Muscle layer of colon (tissue), 2 donors: Measurements from ENCODE around the gene IGSF1.
"Not testable (repeated sequence)": the region's sequence is repeated elsewhere in the genome, so short reads cannot be mapped to it uniquely, and the experiment has no call there.

Experiments used
- H3K27ac ChIP-seq: one replicate; pipeline ENCODE4 v1.7.0; 2013; ENCODE audit warnings: low read depth, mild to moderate bottlenecking, low read length, moderate library complexity
- H3K27me3 ChIP-seq, 2 donors: one replicate each; pipeline ENCODE4 v1.7.0; 2013; ENCODE audit warnings: low read length in 2 of 2, mild to moderate bottlenecking in 2 of 2; ENCODE audit not compliant: insufficient read depth in 2 of 2, control insufficient read depth in 1 of 2
- H3K36me3 ChIP-seq: one replicate; pipeline ENCODE4 v1.7.0; 2013; ENCODE audit warnings: mild to moderate bottlenecking, low read length; ENCODE audit not compliant: insufficient read depth
- H3K4me1 ChIP-seq: one replicate; pipeline ENCODE4 v1.7.0; 2013; ENCODE audit warnings: mild to moderate bottlenecking, low read length; ENCODE audit not compliant: insufficient read depth
- H3K4me3 ChIP-seq, 2 donors: one replicate each; pipeline ENCODE4 v1.7.0; 2013; ENCODE audit warnings: low read length in 2 of 2, low read depth in 1 of 2, mild to moderate bottlenecking in 1 of 2, moderate library complexity in 1 of 2
- H3K9ac ChIP-seq: one replicate; pipeline ENCODE4 v1.7.0; 2013; ENCODE audit warnings: low read length
- H3K9me3 ChIP-seq: one replicate; pipeline ENCODE4 v1.7.0; 2013; ENCODE audit warnings: mild to moderate bottlenecking, low read length
- donor health status: abdominal sarcoma.
- donor health status: Adenocarcinoma of cecum.

IGSF1 gene

GRCh38 chrX:131264665-131265064 lies 24.4 kb downstream of the IGSF1 start:
- Histone ChIP-seq H3K4me3 (no peak overlapping the region), H3K27ac (no peak overlapping the region), H3K27me3 (peaks cover 0 to 7% of the 10 kb centered on the region in 2 donors), H3K9ac (no peak overlapping the region), H3K4me1 (no peaks in the 10 kb centered on the region), H3K9me3 (no peaks in the 10 kb centered on the region), H3K36me3 (no peaks in the 10 kb centered on the region)

- Histone ChIP-seq H3K4me1 (no peaks in the 10 kb centered on the region), H3K36me3 (no peaks in the 10 kb centered on the region), H3K27me3 (peaks cover 0 to 7% of the 10 kb centered on the region in 2 donors)
Observed at GRCh38 chrX:131264053-131264452, 25.1 kb downstream of the IGSF1 start.

GRCh38 chrX:131262738-131263679 lies 26.1 kb downstream of the IGSF1 start:
- no peak overlapping the region for H3K27ac ChIP-seq
- no peaks in the 10 kb centered on the region for H3K36me3 ChIP-seq
- no peak overlapping the region for H3K4me3 ChIP-seq
- no peak overlapping the region for H3K9ac ChIP-seq
- H3K4me1 ChIP-seq: no peaks in the 10 kb centered on the region
- peaks cover 0 to 7% of the 10 kb centered on the region in 2 donors for H3K27me3 ChIP-seq
- H3K9me3 ChIP-seq: no peaks in the 10 kb centered on the region

More at GRCh38 chrX:131264053-131264452, 25.1 kb downstream of the IGSF1 start:
- Histone ChIP-seq H3K4me3 (no peak overlapping the region), H3K27ac (no peak overlapping the region), H3K9ac (no peak overlapping the region), H3K9me3 (no peaks in the 10 kb centered on the region)

GRCh38 chrX:131262200-131262599 lies 26.9 kb downstream of the IGSF1 start:
- Histone ChIP-seq H3K4me3 (no peak overlapping the region), H3K4me1 (no peaks in the 10 kb centered on the region), H3K9ac (no peak overlapping the region), H3K27me3 (peaks cover 0 to 7% of the 10 kb centered on the region in 2 donors), H3K27ac (no peak overlapping the region), H3K9me3 (no peaks in the 10 kb centered on the region), H3K36me3 (no peaks in the 10 kb centered on the region)

- no peaks in the 10 kb centered on the region for H3K36me3 ChIP-seq
- H3K4me1 ChIP-seq: no peaks in the 10 kb centered on the region
- no peaks in the 10 kb centered on the region for H3K9me3 ChIP-seq
- H3K27me3 ChIP-seq: no peaks in the 10 kb centered on the region
- H3K27ac ChIP-seq: no peak overlapping the region
- no peak overlapping the region for H3K9ac ChIP-seq
- no peak overlapping the region for H3K4me3 ChIP-seq
Observed at GRCh38 chrX:131257367-131257766, 31.7 kb downstream of the IGSF1 start.

GRCh38 chrX:131250984-131251738 lies 37.9 kb downstream of the IGSF1 start:
- H3K4me1 ChIP-seq, H3K9ac ChIP-seq, H3K4me3 ChIP-seq, H3K36me3 ChIP-seq, H3K9me3 ChIP-seq, H3K27me3 ChIP-seq, H3K27ac ChIP-seq: not testable (repeated sequence)

GRCh38 chrX:131239057-131239456 lies 50.0 kb downstream of the IGSF1 start:
- no peak overlapping the region for H3K4me3 ChIP-seq
- no peak overlapping the region for H3K27ac ChIP-seq
- peaks cover 0 to 3% of the 10 kb centered on the region in 2 donors for H3K27me3 ChIP-seq
- no peak overlapping the region for H3K9ac ChIP-seq
- H3K9me3 ChIP-seq: no peaks in the 10 kb centered on the region
- no peaks in the 10 kb centered on the region for H3K4me1 ChIP-seq
- no peaks in the 10 kb centered on the region for H3K36me3 ChIP-seq

- Histone ChIP-seq H3K4me1 (no peaks in the 10 kb centered on the region), H3K27ac (no peak overlapping the region), H3K4me3 (no peak overlapping the region)
Observed at GRCh38 chrX:131237363-131237762, 51.7 kb downstream of the IGSF1 start.

GRCh38 chrX:131235768-131236545 lies 53.1 kb downstream of the IGSF1 start:
- Histone ChIP-seq H3K27me3 (peaks cover 0 to 3% of the 10 kb centered on the region in 2 donors), H3K4me1 (no peaks in the 10 kb centered on the region), H3K9ac (no peak overlapping the region)

More at GRCh38 chrX:131237363-131237762, 51.7 kb downstream of the IGSF1 start:
- Histone ChIP-seq H3K27me3 (peaks cover 0 to 3% of the 10 kb centered on the region in 2 donors), H3K9me3 (no peaks in the 10 kb centered on the region), H3K36me3 (no peaks in the 10 kb centered on the region), H3K9ac (no peak overlapping the region)

GRCh38 chrX:131227608-131228007 lies 61.5 kb downstream of the IGSF1 start:
- H3K9me3 ChIP-seq: no peaks in the 10 kb centered on the region
- no peaks in the 10 kb centered on the region for H3K36me3 ChIP-seq
- no peak overlapping the region for H3K27ac ChIP-seq
- no peak overlapping the region for H3K4me3 ChIP-seq
- H3K27me3 ChIP-seq: no peaks in the 10 kb centered on the region
- no peaks in the 10 kb centered on the region for H3K4me1 ChIP-seq
- no peak overlapping the region for H3K9ac ChIP-seq

More at GRCh38 chrX:131235768-131236545, 53.1 kb downstream of the IGSF1 start:
- Histone ChIP-seq H3K27ac (no peak overlapping the region), H3K4me3 (no peak overlapping the region), H3K9me3 (no peaks in the 10 kb centered on the region), H3K36me3 (no peaks in the 10 kb centered on the region)

- no peak overlapping the region for H3K9ac ChIP-seq
- H3K9me3 ChIP-seq: no peaks in the 10 kb centered on the region
- no peaks in the 10 kb centered on the region for H3K36me3 ChIP-seq
- no peaks in the 10 kb centered on the region for H3K27me3 ChIP-seq
- no peak overlapping the region for H3K27ac ChIP-seq
- no peak overlapping the region for H3K4me3 ChIP-seq
- H3K4me1 ChIP-seq: no peaks in the 10 kb centered on the region
Observed at GRCh38 chrX:131226591-131226990, 62.5 kb downstream of the IGSF1 start.
